Measurements from ENCODE around the gene PPP1R18.

GRCh38 chr6:30722280-30723112 is 36.1 kb upstream of the PPP1R18 start:
- peak; percentile 74 for TF ChIP-seq CTCF (IDR thresholded peaks at IDR 0.05; ENCODE audit: low read depth, low read length)
- TF ChIP-seq EZH2phosphoT487 (IDR thresholded peaks at IDR 0.05; ENCODE audit: low read depth), result no peak
